Measurements from ENCODE around the gene TTC34. TPM values are rescaled to one million over a fixed set of nuclear protein-coding genes. Genes with fewer than 3 reads are reported as not detected.

TTC34 gene
- polyA plus RNA-seq, 3 donors = 0.03 to 1.00 TPM; not detected in 1

DNA sequence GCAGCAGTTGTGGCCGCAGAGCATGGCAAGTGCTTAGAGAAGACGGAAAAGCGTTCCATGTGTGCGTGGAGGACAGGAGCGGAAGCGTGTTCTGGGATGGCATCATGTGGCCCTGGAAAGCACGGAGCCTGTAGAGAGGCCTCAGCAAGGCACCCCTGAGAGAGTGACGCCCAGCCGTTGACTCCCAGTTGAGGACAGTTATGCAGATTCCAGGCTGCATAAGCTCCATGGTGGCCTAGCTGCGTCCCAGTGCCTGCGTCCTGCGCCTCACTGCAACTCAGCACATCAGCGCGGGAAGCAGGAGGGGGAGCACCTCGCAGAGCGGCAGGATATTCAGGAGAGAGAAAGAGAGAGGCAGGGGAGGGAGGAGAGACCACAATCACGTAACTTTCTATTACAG lies 49.0 kb upstream of the TTC34 start:
- Histone ChIP-seq H2AFZ (ENCODE audit: insufficient read depth, low read depth, low read length, poor library complexity, severe bottlenecking) (no peak overlapping the region), H4K20me1 (ENCODE audit: insufficient read depth, low read length) (no peaks in the 10 kb centered on the region), H3K9me3 (replicated peaks in 1 of 2; ENCODE audit: control insufficient read depth in 1 of 2, insufficient read depth in 1 of 2, low read length in 2 of 2) (no peaks in the 10 kb centered on the region), H3K27ac (ENCODE audit: low read depth in 1 of 2, low read length in 2 of 2) (no peak overlapping the region), H3K79me2 (ENCODE audit: insufficient read depth, low read length) (no peaks in the 10 kb centered on the region), H3K36me3 (replicated peaks in 1 of 2; ENCODE audit: control insufficient read depth in 1 of 2, insufficient read depth in 2 of 2, low read length in 2 of 2) (no peaks in the 10 kb centered on the region), H3K4me3 (replicated peaks in 1 of 3; ENCODE audit: low read depth in 2 of 3, low read length in 3 of 3) (no peak overlapping the region), H3K4me1 (ENCODE audit: control insufficient read depth in 1 of 2, insufficient read depth in 2 of 2, low read length in 2 of 2) (no peaks in the 10 kb centered on the region), H3K4me2 (replicated peaks; ENCODE audit: extremely low read depth, low read length, poor library complexity, severe bottlenecking) (no peak overlapping the region), H3K27me3 (ENCODE audit: control insufficient read depth in 2 of 2, insufficient read depth in 2 of 2, low read length in 2 of 2) (no peaks in the 10 kb centered on the region), H3K9ac (ENCODE audit: insufficient read depth, low read length, poor library complexity, severe bottlenecking) (no peak overlapping the region)
- Mint-ChIP-seq H3K4me3 (no peak overlapping the region), H3K4me1 (peaks cover 4% of the 10 kb centered on the region), H3K27me3 (ENCODE audit: low read depth in 3 of 3) (peaks cover 12 to 16% (median 15%) of the 10 kb centered on the region in 3 donors), H3K27ac (no peak overlapping the region), H3K9me3 (peaks cover 0 to 3% (median 0%) of the 10 kb centered on the region in 7 donors), H3K36me3 (no peaks in the 10 kb centered on the region)
- 97% methylated on average over 10 of the region's 17 CpGs for WGBS (ENCODE audit: insufficient coverage)
- no peak for DNase-seq
- TF ChIP-seq, protein P1, sequence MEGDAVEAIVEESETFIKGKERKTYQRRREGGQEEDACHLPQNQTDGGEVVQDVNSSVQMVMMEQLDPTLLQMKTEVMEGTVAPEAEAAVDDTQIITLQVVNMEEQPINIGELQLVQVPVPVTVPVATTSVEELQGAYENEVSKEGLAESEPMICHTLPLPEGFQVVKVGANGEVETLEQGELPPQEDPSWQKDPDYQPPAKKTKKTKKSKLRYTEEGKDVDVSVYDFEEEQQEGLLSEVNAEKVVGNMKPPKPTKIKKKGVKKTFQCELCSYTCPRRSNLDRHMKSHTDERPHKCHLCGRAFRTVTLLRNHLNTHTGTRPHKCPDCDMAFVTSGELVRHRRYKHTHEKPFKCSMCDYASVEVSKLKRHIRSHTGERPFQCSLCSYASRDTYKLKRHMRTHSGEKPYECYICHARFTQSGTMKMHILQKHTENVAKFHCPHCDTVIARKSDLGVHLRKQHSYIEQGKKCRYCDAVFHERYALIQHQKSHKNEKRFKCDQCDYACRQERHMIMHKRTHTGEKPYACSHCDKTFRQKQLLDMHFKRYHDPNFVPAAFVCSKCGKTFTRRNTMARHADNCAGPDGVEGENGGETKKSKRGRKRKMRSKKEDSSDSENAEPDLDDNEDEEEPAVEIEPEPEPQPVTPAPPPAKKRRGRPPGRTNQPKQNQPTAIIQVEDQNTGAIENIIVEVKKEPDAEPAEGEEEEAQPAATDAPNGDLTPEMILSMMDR (IDR thresholded peaks at IDR 0.05) = no peak
- intact Hi-C loops (cut with micrococcal nuclease) = no loop called here

DNA sequence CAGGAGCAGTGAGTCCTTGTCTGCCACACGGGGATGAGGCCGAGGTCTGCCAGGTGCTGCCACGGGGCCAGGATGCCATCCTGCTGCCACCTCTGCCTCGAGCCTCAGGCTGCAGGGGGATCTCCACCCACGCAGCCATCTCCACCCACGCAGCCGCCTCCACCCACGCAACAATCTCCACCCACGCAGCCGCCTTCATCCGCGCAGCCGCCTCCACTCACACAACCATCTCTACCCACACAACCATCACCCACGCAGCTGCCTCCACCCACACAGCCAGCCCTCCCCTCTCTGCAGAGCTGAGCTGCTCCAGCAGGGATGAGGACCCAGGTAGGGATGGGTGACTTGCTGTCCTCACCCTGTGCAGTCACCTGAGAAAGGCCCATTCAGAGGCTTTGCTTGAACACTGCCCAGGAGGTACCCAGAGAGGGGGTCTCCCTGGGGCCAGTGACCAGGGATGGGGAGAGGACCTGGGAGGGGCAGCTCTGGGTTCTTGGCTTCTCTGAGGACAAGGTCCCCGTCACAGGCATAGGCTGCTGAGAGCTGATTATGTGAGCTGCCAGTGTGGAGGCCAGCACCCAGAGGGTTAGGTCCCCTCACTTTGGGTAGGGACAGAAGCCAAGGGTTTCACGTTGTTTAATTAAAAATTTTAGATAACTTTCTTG lies 46.6 kb upstream of the TTC34 start:
- H3K27ac ChIP-seq (ENCODE audit: low read depth in 1 of 2, low read length in 2 of 2) = no peak overlapping the region
- H3K27me3 Mint-ChIP-seq (ENCODE audit: low read depth in 3 of 3) = peaks cover 11 to 20% (median 17%) of the 10 kb centered on the region in 3 donors
- no peaks in the 10 kb centered on the region for H3K27me3 ChIP-seq (ENCODE audit: control insufficient read depth in 2 of 2, insufficient read depth in 2 of 2, low read length in 2 of 2)
- no peak overlapping the region for H3K27ac Mint-ChIP-seq
- no peak overlapping the region for H3K4me3 Mint-ChIP-seq
- DNase-seq = no peak
- no peak overlapping the region for H3K4me3 ChIP-seq (replicated peaks in 1 of 3; ENCODE audit: low read depth in 2 of 3, low read length in 3 of 3)
- H3K79me2 ChIP-seq (ENCODE audit: insufficient read depth, low read length) = no peaks in the 10 kb centered on the region
- H3K36me3 ChIP-seq (replicated peaks in 1 of 2; ENCODE audit: control insufficient read depth in 1 of 2, insufficient read depth in 2 of 2, low read length in 2 of 2) = no peaks in the 10 kb centered on the region
- no peak overlapping the region for H3K9ac ChIP-seq (ENCODE audit: insufficient read depth, low read length, poor library complexity, severe bottlenecking)
- H3K4me1 ChIP-seq (ENCODE audit: control insufficient read depth in 1 of 2, insufficient read depth in 2 of 2, low read length in 2 of 2) = no peaks in the 10 kb centered on the region
- H3K36me3 Mint-ChIP-seq = no peaks in the 10 kb centered on the region
- WGBS (ENCODE audit: insufficient coverage) = 94% methylated on average over 15 of the region's 16 CpGs
- intact Hi-C loops (cut with micrococcal nuclease) = no loop called here
- TF ChIP-seq, protein P1 (IDR thresholded peaks at IDR 0.05) = no peak
- H3K4me2 ChIP-seq (replicated peaks; ENCODE audit: extremely low read depth, low read length, poor library complexity, severe bottlenecking) = no peak overlapping the region
- H4K20me1 ChIP-seq (ENCODE audit: insufficient read depth, low read length) = no peaks in the 10 kb centered on the region
- H3K4me1 Mint-ChIP-seq = peaks cover 4% of the 10 kb centered on the region
- H2AFZ ChIP-seq (ENCODE audit: insufficient read depth, low read depth, low read length, poor library complexity, severe bottlenecking) = no peak overlapping the region
- H3K9me3 ChIP-seq (replicated peaks in 1 of 2; ENCODE audit: control insufficient read depth in 1 of 2, insufficient read depth in 1 of 2, low read length in 2 of 2) = no peaks in the 10 kb centered on the region
- peaks cover 0 to 10% (median 3%) of the 10 kb centered on the region in 7 donors for H3K9me3 Mint-ChIP-seq
